A673 (cell line): Measurements from ENCODE around the gene CDH12.

Source experiments
- CTCF ChIP-seq: fragments of 300-800, 200-600 bp; sonication (generic); conservative IDR thresholded peaks from 2 replicates; pipeline ENCODE4 v1.5.1; 2017; ENCODE audit warnings: low read depth, mild to moderate bottlenecking, antibody characterized with exemption, low read length, moderate library complexity, mixed read lengths
- EZH2 ChIP-seq: fragments of 200-600 bp; sonication (generic); IDR thresholded peaks from 2 replicates; pipeline ENCODE4 v1.6.1; 2017; ENCODE audit warnings: borderline replicate concordance, low read depth, mild to moderate bottlenecking, mixed read lengths, antibody characterized with exemption, low read length; ENCODE audit not compliant: poor library complexity, severe bottlenecking

- TF ChIP-seq CTCF = no peak
- no peak for TF ChIP-seq EZH2
These were observed 275.4 kb downstream of the CDH12 start for GRCh38 chr5:22577711-22578110.
